Tibial nerve (tissue), 4 donors: ENCODE measurements around the gene ARRB2.
"Not testable (repeated sequence)": the region's sequence is repeated elsewhere in the genome, so short reads cannot be mapped to it uniquely, and the experiment has no call there.

Experiments used
- EP300 ChIP-seq, 2 donors: sonication (generic); formaldehyde crosslinking; IDR thresholded peaks; one replicate each; pipeline ENCODE4 v1.6.1; 2017; ENCODE audit warnings: antibody characterized with exemption in 2 of 2, mild to moderate bottlenecking in 1 of 2
- TF ChIP-seq, protein P1 (sequence below), 5 experiments: fragments of 200-600 bp in 3 of 5; fragments of 450-650 bp in 2 of 5; sonication (generic) in 3 of 5; IDR thresholded peaks; one replicate each; pipeline ENCODE4 v1.5.1; 2016 to 2019; ENCODE audit warnings: antibody characterized with exemption in 5 of 5, mild to moderate bottlenecking in 3 of 5, moderate library complexity in 2 of 5

DNA sequence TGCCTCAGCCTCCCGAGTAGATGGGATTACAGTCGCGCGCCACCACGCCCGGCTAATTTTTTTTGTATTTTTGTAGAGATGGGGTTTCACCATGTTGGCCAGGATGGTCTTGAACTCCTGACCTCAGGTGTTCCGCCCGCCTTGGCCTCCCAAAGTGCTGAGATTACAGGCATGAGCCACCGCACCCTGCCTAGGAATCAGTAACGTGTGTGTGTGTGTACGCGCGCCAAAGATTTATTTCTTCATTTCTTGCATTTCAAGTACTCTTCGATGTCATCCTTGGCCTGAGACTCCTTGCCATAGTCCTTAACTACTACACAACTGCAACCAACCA is 5.9 kb upstream of the ARRB2 start:
- TF ChIP-seq, protein P1, sequence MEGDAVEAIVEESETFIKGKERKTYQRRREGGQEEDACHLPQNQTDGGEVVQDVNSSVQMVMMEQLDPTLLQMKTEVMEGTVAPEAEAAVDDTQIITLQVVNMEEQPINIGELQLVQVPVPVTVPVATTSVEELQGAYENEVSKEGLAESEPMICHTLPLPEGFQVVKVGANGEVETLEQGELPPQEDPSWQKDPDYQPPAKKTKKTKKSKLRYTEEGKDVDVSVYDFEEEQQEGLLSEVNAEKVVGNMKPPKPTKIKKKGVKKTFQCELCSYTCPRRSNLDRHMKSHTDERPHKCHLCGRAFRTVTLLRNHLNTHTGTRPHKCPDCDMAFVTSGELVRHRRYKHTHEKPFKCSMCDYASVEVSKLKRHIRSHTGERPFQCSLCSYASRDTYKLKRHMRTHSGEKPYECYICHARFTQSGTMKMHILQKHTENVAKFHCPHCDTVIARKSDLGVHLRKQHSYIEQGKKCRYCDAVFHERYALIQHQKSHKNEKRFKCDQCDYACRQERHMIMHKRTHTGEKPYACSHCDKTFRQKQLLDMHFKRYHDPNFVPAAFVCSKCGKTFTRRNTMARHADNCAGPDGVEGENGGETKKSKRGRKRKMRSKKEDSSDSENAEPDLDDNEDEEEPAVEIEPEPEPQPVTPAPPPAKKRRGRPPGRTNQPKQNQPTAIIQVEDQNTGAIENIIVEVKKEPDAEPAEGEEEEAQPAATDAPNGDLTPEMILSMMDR (IDR thresholded peaks at IDR 0.05): not testable (repeated sequence)
- TF ChIP-seq EP300 (IDR thresholded peaks at IDR 0.05): not testable (repeated sequence)
